Measurements from ENCODE around the gene HDAC4.
A peak's percentile ranks its signal among the peaks of the same experiment; 100 is the strongest.

The HDAC4 gene

GRCh38 chr2:239345251-239345650 is 55.6 kb downstream of the HDAC4 start:
- no peak overlapping the region for H3K27ac ChIP-seq (ENCODE audit: extremely low read depth, low read depth, low read length)
- ChIA-PET CTCF (no interaction called here), POLR2A (no interaction called here)
- H3K4me3 ChIP-seq (ENCODE audit: low read depth, low read length): no peak overlapping the region
- no peaks in the 10 kb centered on the region for H3K4me1 ChIP-seq (ENCODE audit: control insufficient read depth, insufficient read depth, low read length)
- no peaks in the 10 kb centered on the region for H3K36me3 ChIP-seq (ENCODE audit: control insufficient read depth in 2 of 2, insufficient read depth in 1 of 2, low read length in 2 of 2)
- no peaks in the 10 kb centered on the region for H3K9me3 ChIP-seq (ENCODE audit: control insufficient read depth, insufficient read depth, low read depth, low read length)
- TF ChIP-seq ZNF501 (tag by site-specific recombination; IDR thresholded peaks at IDR 0.05) (no peak), ZBTB6 (tag by site-specific recombination; IDR thresholded peaks at IDR 0.05) (no peak), CTCF (tag by site-specific recombination; IDR thresholded peaks at IDR 0.05) (0 out of 2 replicates have a peak, but pooled peaks have one; percentile 7)

- ChIA-PET POLR2A (no interaction called here), CTCF (no interaction called here)
- Histone ChIP-seq H3K9me3 (ENCODE audit: control insufficient read depth, insufficient read depth, low read depth, low read length) (no peaks in the 10 kb centered on the region), H3K27ac (ENCODE audit: extremely low read depth, low read depth, low read length) (no peak overlapping the region), H3K4me3 (ENCODE audit: low read depth, low read length) (no peak overlapping the region), H3K4me1 (ENCODE audit: control insufficient read depth, insufficient read depth, low read length) (no peaks in the 10 kb centered on the region), H3K36me3 (ENCODE audit: control insufficient read depth in 2 of 2, insufficient read depth in 1 of 2, low read length in 2 of 2) (no peaks in the 10 kb centered on the region)
- TF ChIP-seq ZBTB11 (tag by site-specific recombination; conservative IDR thresholded peaks at IDR 0.05; ENCODE audit: low read depth): no peak
- TF ChIP-seq GLIS1 (tag by site-specific recombination; IDR thresholded peaks at IDR 0.05): peak; percentile 80
- TF ChIP-seq ZIC2 (tag by site-specific recombination; IDR thresholded peaks at IDR 0.05): peak; percentile 74
Observed at GRCh38 chr2:239344857-239345216, 56.0 kb downstream of the HDAC4 start.

GRCh38 chr2:239343946-239344856 is 56.6 kb downstream of the HDAC4 start:
- CTCF ChIA-PET: no interaction called here
- TF ChIP-seq ZBTB20 (tag by site-specific recombination; IDR thresholded peaks at IDR 0.05) (no peak), TSHZ1 (tag by site-specific recombination; IDR thresholded peaks at IDR 0.05; ENCODE audit: borderline replicate concordance) (no peak), SP3 (tag by site-specific recombination; IDR thresholded peaks at IDR 0.05) (no peak), ZNF37A (tag by site-specific recombination; IDR thresholded peaks at IDR 0.05) (no peak), ZNF184 (tag by site-specific recombination; IDR thresholded peaks at IDR 0.05) (no peak), ZNF366 (tag by site-specific recombination; conservative IDR thresholded peaks at IDR 0.05) (no peak), ZFP37 (tag by site-specific recombination; IDR thresholded peaks at IDR 0.05) (no peak), BCL11A (tag by site-specific recombination; IDR thresholded peaks at IDR 0.05; ENCODE audit: low read depth) (no peak), ZNF324 (tag by site-specific recombination; IDR thresholded peaks at IDR 0.05) (no peak), ZNF362 (tag by site-specific recombination; IDR thresholded peaks at IDR 0.05) (no peak), MEIS1 (CRISPR knock-in tag; IDR thresholded peaks at IDR 0.05; ENCODE audit: borderline replicate concordance) (no peak)

More at GRCh38 chr2:239343946-239344856, 56.6 kb downstream of the HDAC4 start:
- no peaks in the 10 kb centered on the region for H3K9me3 ChIP-seq (ENCODE audit: control insufficient read depth, insufficient read depth, low read depth, low read length)
- H3K36me3 ChIP-seq (ENCODE audit: control insufficient read depth in 2 of 2, insufficient read depth in 1 of 2, low read length in 2 of 2): no peaks in the 10 kb centered on the region
- no peak overlapping the region for H3K27ac ChIP-seq (ENCODE audit: extremely low read depth, low read depth, low read length)
- POLR2A ChIA-PET: no interaction called here
- no peak overlapping the region for H3K4me3 ChIP-seq (ENCODE audit: low read depth, low read length)
- no peaks in the 10 kb centered on the region for H3K4me1 ChIP-seq (ENCODE audit: control insufficient read depth, insufficient read depth, low read length)
